Measurements from ENCODE around the gene TIGD3. TPM values are rescaled to one million over a fixed set of nuclear protein-coding genes. Genes with fewer than 3 reads are reported as not detected.

TIGD3 gene
- total RNA-seq, 6 experiments from 2014 or later = 0.10 to 0.28 (median 0.20) TPM; not detected in 3

DNA sequence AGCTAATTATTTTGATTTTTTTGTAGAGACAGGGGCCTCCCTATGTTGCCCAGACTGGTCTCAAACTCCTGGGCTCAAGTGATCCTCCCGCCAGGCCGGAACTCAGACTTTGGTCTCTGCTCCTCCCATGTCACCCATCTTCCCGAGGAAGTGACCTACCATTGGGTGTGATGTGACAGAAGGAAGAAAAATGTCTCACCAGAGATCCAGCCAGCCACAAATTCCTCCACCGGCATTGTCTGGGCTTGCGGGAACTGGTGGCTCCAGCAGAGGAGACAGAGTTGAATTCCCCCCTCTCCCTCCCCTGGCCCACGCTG is 27.1 kb downstream of the TIGD3 start:
- Histone ChIP-seq H3K36me3 (no peaks in the 10 kb centered on the region), H3K27me3 (no peaks in the 10 kb centered on the region), H3K27ac (peak overlapping the region; percentile 90 to 99 (median 97)), H3K4me3 (peak overlapping the region; percentile 28 to 47 (median 42)), H3K4me1 (peaks cover 0 to 40% (median 10%) of the 10 kb centered on the region in 4 donors), H3K9me3 (no peaks in the 10 kb centered on the region)
- ATAC-seq (peak in 2 of 4 donors; percentile 39 to 41), DNase-seq (no peak)
- TF ChIP-seq, protein P1, sequence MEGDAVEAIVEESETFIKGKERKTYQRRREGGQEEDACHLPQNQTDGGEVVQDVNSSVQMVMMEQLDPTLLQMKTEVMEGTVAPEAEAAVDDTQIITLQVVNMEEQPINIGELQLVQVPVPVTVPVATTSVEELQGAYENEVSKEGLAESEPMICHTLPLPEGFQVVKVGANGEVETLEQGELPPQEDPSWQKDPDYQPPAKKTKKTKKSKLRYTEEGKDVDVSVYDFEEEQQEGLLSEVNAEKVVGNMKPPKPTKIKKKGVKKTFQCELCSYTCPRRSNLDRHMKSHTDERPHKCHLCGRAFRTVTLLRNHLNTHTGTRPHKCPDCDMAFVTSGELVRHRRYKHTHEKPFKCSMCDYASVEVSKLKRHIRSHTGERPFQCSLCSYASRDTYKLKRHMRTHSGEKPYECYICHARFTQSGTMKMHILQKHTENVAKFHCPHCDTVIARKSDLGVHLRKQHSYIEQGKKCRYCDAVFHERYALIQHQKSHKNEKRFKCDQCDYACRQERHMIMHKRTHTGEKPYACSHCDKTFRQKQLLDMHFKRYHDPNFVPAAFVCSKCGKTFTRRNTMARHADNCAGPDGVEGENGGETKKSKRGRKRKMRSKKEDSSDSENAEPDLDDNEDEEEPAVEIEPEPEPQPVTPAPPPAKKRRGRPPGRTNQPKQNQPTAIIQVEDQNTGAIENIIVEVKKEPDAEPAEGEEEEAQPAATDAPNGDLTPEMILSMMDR (IDR thresholded peaks at IDR 0.05) = no peak
- TF ChIP-seq POLR2A (IDR thresholded peaks at IDR 0.05) = no peak
- 0% methylated on average over 4 of the region's 6 CpGs for WGBS (ENCODE audit: insufficient coverage, low coverage, low lambda C conversion rate, missing lambda C conversion rate)
- intact Hi-C loops (cut with DNase I) = no loop called here

DNA sequence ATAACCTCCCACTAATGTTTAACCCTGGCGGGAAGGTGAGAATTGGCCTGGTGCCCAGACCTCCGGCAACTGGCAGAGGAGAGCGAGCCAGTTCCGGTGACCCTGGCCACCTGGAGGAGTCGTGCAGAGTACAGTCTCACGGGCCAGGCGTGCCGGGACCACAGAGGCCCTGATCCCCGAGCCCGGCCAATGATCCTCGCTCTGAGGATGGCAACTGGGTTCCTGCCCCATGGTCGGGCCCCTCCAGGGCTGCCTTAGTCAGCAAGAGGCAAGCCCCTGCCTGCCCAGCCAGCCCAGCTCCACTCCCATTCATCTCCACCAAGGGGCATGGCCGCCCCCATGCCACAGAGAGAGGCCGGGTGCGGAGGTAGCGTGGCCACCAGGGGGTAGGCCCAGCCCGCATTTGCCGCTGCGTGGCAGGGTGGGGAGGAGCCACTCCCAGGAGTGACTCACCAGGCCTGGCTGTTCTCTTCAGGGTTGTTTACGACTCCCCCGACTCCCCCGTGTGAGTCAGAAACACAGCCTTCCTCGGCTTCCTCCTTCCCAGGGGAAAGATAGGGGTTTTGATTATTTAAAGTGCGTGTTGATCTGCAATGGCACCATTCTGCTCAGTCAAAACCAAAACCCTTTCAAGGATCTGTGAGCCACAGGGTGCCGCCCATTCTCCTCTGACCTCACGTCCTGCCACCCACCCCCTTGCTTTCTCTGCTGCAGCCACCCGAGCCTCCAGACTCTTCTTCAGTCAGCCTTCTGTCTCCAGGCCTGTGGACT is 27.7 kb downstream of the TIGD3 start, which contains the start of gene SLC25A45:
SLC25A45 (minus strand) TSS at position 614 of the 771 bp plus-strand sequence. CDS start 695 bp downstream, outside the sequence.
- peak; percentile 94 to 96 (median 95) for DNase-seq
- peak within 1 kb of the TSS; percentile 90 to 99 (median 97) for H3K27ac ChIP-seq
- intact Hi-C loops (cut with DNase I) = no loop called here
- H3K4me3 ChIP-seq = peak within 1 kb of the TSS; percentile 28 to 47 (median 42)
- ATAC-seq = peak; percentile 76 to 84 (median 82)
- TF ChIP-seq, protein P1 (IDR thresholded peaks at IDR 0.05) = peak; percentile 60 to 91 (median 68)
- peak; percentile 66 for TF ChIP-seq POLR2A (IDR thresholded peaks at IDR 0.05)
- H3K4me1 ChIP-seq = peaks cover 0 to 40% (median 12%) of the 10 kb centered on the region in 4 donors
- H3K27me3 ChIP-seq = no peaks in the 10 kb centered on the region
- 0% methylated on average over 4 of the region's 27 CpGs for WGBS (ENCODE audit: insufficient coverage, low coverage, low lambda C conversion rate, missing lambda C conversion rate)
- H3K9me3 ChIP-seq = no peaks in the 10 kb centered on the region
- H3K36me3 ChIP-seq = no peaks in the 10 kb centered on the region

GRCh38 chr11:65382804-65383368 is 28.3 kb downstream of the TIGD3 start:
- DNase-seq (peak; percentile 89 to 96 (median 94)), ATAC-seq (peak in 2 of 4 donors; percentile 65 to 66)
- TF ChIP-seq, protein P1 (IDR thresholded peaks at IDR 0.05) = no peak
- peak; percentile 44 for TF ChIP-seq POLR2A (IDR thresholded peaks at IDR 0.05)
- Histone ChIP-seq H3K36me3 (no peaks in the 10 kb centered on the region), H3K9me3 (no peaks in the 10 kb centered on the region), H3K27ac (peak overlapping the region; percentile 90 to 99 (median 97)), H3K27me3 (no peaks in the 10 kb centered on the region), H3K4me1 (peaks cover 0 to 40% (median 15%) of the 10 kb centered on the region in 4 donors), H3K4me3 (peak overlapping the region in 2 of 3 donors; percentile 42 to 47)
- 15% methylated on average over 8 of the region's 12 CpGs for WGBS (ENCODE audit: insufficient coverage, low coverage, low lambda C conversion rate, missing lambda C conversion rate)
- intact Hi-C loops (cut with DNase I) = no loop called here

DNA sequence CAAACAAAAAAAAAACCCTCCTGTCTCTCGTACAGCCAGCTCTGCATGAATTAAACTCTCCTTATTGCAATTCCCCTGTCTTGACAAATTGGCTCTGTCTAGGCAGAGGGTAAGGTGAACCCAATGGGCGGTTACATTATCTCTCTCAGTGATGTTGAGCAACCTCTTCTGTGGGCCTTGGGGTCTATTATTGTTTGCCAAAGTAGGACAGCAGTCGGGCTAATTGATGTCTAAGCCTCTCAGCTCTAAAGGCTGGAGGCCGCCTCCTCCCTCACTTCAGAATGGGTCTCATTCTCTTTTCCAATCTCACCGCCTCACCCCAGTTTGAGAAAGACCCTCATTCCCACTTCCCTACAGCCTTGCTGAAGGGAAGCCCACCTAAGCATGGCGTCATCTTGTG is 29.2 kb downstream of the TIGD3 start:
- no peak overlapping the region for H3K4me3 ChIP-seq
- H3K27me3 ChIP-seq = no peaks in the 10 kb centered on the region
- 82% methylated on average over 6 of the region's 6 CpGs for WGBS (ENCODE audit: insufficient coverage, low coverage, low lambda C conversion rate, missing lambda C conversion rate)
- H3K9me3 ChIP-seq = no peaks in the 10 kb centered on the region
- intact Hi-C loops (cut with DNase I) = no loop called here
- peaks cover 0 to 49% (median 15%) of the 10 kb centered on the region in 4 donors for H3K4me1 ChIP-seq
- no peak for ATAC-seq
- TF ChIP-seq, protein P1 (IDR thresholded peaks at IDR 0.05) = no peak
- TF ChIP-seq POLR2A (IDR thresholded peaks at IDR 0.05) = no peak
- H3K36me3 ChIP-seq = no peaks in the 10 kb centered on the region
- DNase-seq = no peak
- H3K27ac ChIP-seq = peak overlapping the region; percentile 36 to 99 (median 97)

Data from right lobe of liver (tissue), 6 donors.